Activated CD8-positive, alpha-beta memory T cell treated with anti-CD3 and anti-CD28 coated beads for 48 hours (primary cell): ENCODE data around the gene SLC22A1.

Experiments used
- DNase-seq, 3 experiments: peaks; one replicate each; pipeline ENCODE4 v3.0.0-alpha.2; 2020; ENCODE audit warnings: low read depth in 2 of 3, low spot score in 2 of 3

Gene SLC22A1

GRCh38 chr6:160167604-160168399 lies 46.2 kb downstream of the SLC22A1 start:
- no peak for DNase-seq

- DNase-seq: no peak
Observed at GRCh38 chr6:160170018-160170680, 48.5 kb downstream of the SLC22A1 start.

GRCh38 chr6:160172704-160173103 lies 51.1 kb downstream of the SLC22A1 start:
- DNase-seq: no peak

- no peak for DNase-seq
Observed at GRCh38 chr6:160173806-160174527, 52.4 kb downstream of the SLC22A1 start.

- no peak for DNase-seq
Observed at GRCh38 chr6:160174681-160175080, 53.1 kb downstream of the SLC22A1 start.

- no peak for DNase-seq
Observed at GRCh38 chr6:160177220-160177619, 55.6 kb downstream of the SLC22A1 start.

- DNase-seq: no peak
Observed at GRCh38 chr6:160178271-160178670, 56.7 kb downstream of the SLC22A1 start.

- no peak for DNase-seq
Observed at GRCh38 chr6:160180706-160181105, 59.1 kb downstream of the SLC22A1 start.

GRCh38 chr6:160188773-160189172 lies 67.2 kb downstream of the SLC22A1 start:
- DNase-seq: no peak

- DNase-seq: no peak
Observed at GRCh38 chr6:160190081-160190480, 68.5 kb downstream of the SLC22A1 start.

GRCh38 chr6:160190973-160191372 lies 69.4 kb downstream of the SLC22A1 start:
- no peak for DNase-seq

GRCh38 chr6:160192840-160193239 lies 71.2 kb downstream of the SLC22A1 start:
- no peak for DNase-seq

- no peak for DNase-seq
Observed at GRCh38 chr6:160194808-160195207, 73.2 kb downstream of the SLC22A1 start.

- DNase-seq: no peak
Observed at GRCh38 chr6:160197662-160198061, 76.0 kb downstream of the SLC22A1 start.

- DNase-seq: no peak
Observed at GRCh38 chr6:160198606-160199211, 77.1 kb downstream of the SLC22A1 start.

GRCh38 chr6:160201061-160201460 lies 79.4 kb downstream of the SLC22A1 start:
- no peak for DNase-seq

- DNase-seq: no peak
Observed at GRCh38 chr6:160202411-160202810, 80.8 kb downstream of the SLC22A1 start.

GRCh38 chr6:160203076-160203475 lies 81.5 kb downstream of the SLC22A1 start:
- no peak for DNase-seq

GRCh38 chr6:160203522-160203921 lies 81.9 kb downstream of the SLC22A1 start:
- no peak for DNase-seq

- DNase-seq: no peak
Observed at GRCh38 chr6:160203953-160204352, 82.3 kb downstream of the SLC22A1 start.

- DNase-seq: no peak
Observed at GRCh38 chr6:160204710-160205109, 83.1 kb downstream of the SLC22A1 start.

GRCh38 chr6:160207618-160208017 lies 86.0 kb downstream of the SLC22A1 start:
- no peak for DNase-seq
